ENCODE data around the gene FBXO30.

DNA sequence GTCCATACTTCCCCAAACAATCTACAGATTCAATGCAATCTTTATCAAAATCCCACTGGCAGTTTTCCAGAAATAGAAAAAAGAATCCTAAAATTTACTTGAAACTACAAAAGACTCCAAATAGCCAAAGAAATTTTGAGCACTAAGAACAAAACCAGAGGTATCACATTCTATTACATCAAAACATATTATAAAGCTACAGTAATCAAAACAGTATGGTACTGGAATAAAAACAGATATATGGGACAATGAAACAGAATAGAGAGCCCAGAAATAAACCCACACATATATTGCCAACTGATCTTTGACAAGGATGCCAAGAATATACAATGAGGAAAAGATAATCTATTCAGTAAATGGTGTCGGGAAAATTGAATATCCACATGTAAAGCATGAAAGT is 46.0 kb upstream of the FBXO30 start:
- no peak for TF ChIP-seq POLR2A (IDR thresholded peaks at IDR 0.05)
- TF ChIP-seq, protein P1, sequence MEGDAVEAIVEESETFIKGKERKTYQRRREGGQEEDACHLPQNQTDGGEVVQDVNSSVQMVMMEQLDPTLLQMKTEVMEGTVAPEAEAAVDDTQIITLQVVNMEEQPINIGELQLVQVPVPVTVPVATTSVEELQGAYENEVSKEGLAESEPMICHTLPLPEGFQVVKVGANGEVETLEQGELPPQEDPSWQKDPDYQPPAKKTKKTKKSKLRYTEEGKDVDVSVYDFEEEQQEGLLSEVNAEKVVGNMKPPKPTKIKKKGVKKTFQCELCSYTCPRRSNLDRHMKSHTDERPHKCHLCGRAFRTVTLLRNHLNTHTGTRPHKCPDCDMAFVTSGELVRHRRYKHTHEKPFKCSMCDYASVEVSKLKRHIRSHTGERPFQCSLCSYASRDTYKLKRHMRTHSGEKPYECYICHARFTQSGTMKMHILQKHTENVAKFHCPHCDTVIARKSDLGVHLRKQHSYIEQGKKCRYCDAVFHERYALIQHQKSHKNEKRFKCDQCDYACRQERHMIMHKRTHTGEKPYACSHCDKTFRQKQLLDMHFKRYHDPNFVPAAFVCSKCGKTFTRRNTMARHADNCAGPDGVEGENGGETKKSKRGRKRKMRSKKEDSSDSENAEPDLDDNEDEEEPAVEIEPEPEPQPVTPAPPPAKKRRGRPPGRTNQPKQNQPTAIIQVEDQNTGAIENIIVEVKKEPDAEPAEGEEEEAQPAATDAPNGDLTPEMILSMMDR (IDR thresholded peaks at IDR 0.05): no peak

All from stomach (tissue), 4 donors.